HepG2 (cell line): ENCODE data around the gene U2AF1L4. TPM values are rescaled to one million over a fixed set of nuclear protein-coding genes. Genes with fewer than 3 reads are reported as not detected.
A peak's percentile ranks its signal among the peaks of the same experiment; 100 is the strongest.

Source experiments
- ADNP ChIP-seq: sonication (generic); formaldehyde crosslinking; IDR thresholded peaks from 2 replicates; pipeline ENCODE4 v1.4.0; 2020; ENCODE audit warnings: missing genetic modification reagents
- ARNT ChIP-seq: fragments of 450-650 bp; IDR thresholded peaks from 2 replicates; pipeline ENCODE4 v1.6.1; 2017
- DPF2 ChIP-seq: sonication (generic); formaldehyde crosslinking; IDR thresholded peaks from 2 replicates; pipeline ENCODE4 v1.4.0; 2020; ENCODE audit warnings: mild to moderate bottlenecking, low read depth, missing genetic modification reagents, borderline replicate concordance
- ERF ChIP-seq: IDR thresholded peaks from 2 replicates; pipeline ENCODE4 v1.6.1; 2018; ENCODE audit warnings: missing biosample characterization, missing genetic modification reagents
- GPN1 ChIP-seq: sonication (generic); formaldehyde crosslinking; IDR thresholded peaks from 2 replicates; pipeline ENCODE4 v1.5.1; 2020; ENCODE audit warnings: missing genetic modification reagents, borderline replicate concordance
- IKZF1 ChIP-seq: fragments of 450-650 bp; IDR thresholded peaks from 2 replicates; pipeline ENCODE4 v1.7.1; 2016
- NR2C2 ChIP-seq: sonication (generic); formaldehyde crosslinking; IDR thresholded peaks from 2 replicates; pipeline ENCODE4 v1.4.0; 2020; ENCODE audit warnings: missing genetic modification reagents, mild to moderate bottlenecking, moderate library complexity, borderline replicate concordance
- PCBP1 ChIP-seq: fragments of 200-400 bp; formaldehyde crosslinking; IDR thresholded peaks from 2 replicates; pipeline ENCODE4 v1.6.1; 2017; ENCODE audit warnings: mild to moderate bottlenecking, low read depth, low read length, borderline replicate concordance
- POLR2G ChIP-seq: fragments of 200-400 bp; formaldehyde crosslinking; IDR thresholded peaks from 2 replicates; pipeline ENCODE4 v1.6.1; 2018; ENCODE audit warnings: mild to moderate bottlenecking, low read depth, low read length, moderate library complexity
- PPARG ChIP-seq: conservative IDR thresholded peaks from 2 replicates; pipeline ENCODE4 v1.6.1; 2016; ENCODE audit warnings: missing biosample characterization, missing genetic modification reagents
- TIGD3 ChIP-seq: sonication (generic); formaldehyde crosslinking; IDR thresholded peaks from 2 replicates; pipeline ENCODE4 v1.5.1; 2020; ENCODE audit warnings: mild to moderate bottlenecking, missing genetic modification reagents, borderline replicate concordance
- ZNF101 ChIP-seq: sonication (generic); formaldehyde crosslinking; IDR thresholded peaks from 2 replicates; pipeline ENCODE4 v1.4.0; 2020; ENCODE audit warnings: mild to moderate bottlenecking, low read depth, missing genetic modification reagents, borderline replicate concordance
- ZNF619 ChIP-seq: sonication (generic); formaldehyde crosslinking; IDR thresholded peaks from 2 replicates; pipeline ENCODE4 v1.4.0; 2020; ENCODE audit warnings: mild to moderate bottlenecking, missing genetic modification reagents
- polyA plus RNA-seq, 8 experiments: library from polyadenylated mRNA; depleted of rRNA in 3 of 8; stranded (reverse) in 7 of 8; unstranded in 1 of 8; fragments of >200 nt; fragmentation: Illumina TruSeq in 4 of 8; extraction: Trizol in 4 of 8; gene quantifications; 2 replicates each; pipeline versions ENCODE4 v1.2.1 to v1.2.3, GENCODE V29; 2011 to 2016; ENCODE audit warnings: low read depth in 4 of 8, missing spikeins in 1 of 8, mixed read lengths in 1 of 8; ENCODE audit not compliant: insufficient read depth in 1 of 8
- total RNA-seq, 5 experiments: library from RNA; depleted of rRNA; stranded (reverse); fragments of >200 nt; fragmentation: Illumina TruSeq; extraction: Trizol; gene quantifications; 2 replicates each; pipeline ENCODE4 v1.2.3, GENCODE V29; 2016; ENCODE audit warnings: low read depth in 1 of 5
- TF ChIP-seq, protein P1 (sequence below): sonication (generic); formaldehyde crosslinking; IDR thresholded peaks from 2 replicates; pipeline ENCODE4 v1.5.0; 2020; ENCODE audit warnings: mild to moderate bottlenecking, missing genetic modification reagents, borderline replicate concordance
- TF ChIP-seq, protein P2 (sequence below): sonication (generic); formaldehyde crosslinking; IDR thresholded peaks from 2 replicates; pipeline ENCODE4 v1.5.0; 2020; ENCODE audit warnings: mild to moderate bottlenecking, missing genetic modification reagents, borderline replicate concordance
- TF ChIP-seq, protein P3 (sequence below): IDR thresholded peaks from 2 replicates; pipeline ENCODE4 v1.6.1; 2012; ENCODE audit warnings: low read depth, low read length, improper control_type of control experiment
- TF ChIP-seq, protein P4 (sequence below): sonication (generic); formaldehyde crosslinking; IDR thresholded peaks from 2 replicates; pipeline ENCODE4 v1.5.1; 2020; ENCODE audit warnings: missing genetic modification reagents, mild to moderate bottlenecking, borderline replicate concordance

The U2AF1L4 gene
- total and polyA plus RNA-seq, 2 of the 13 experiments (the other 11 are each of a cell fraction or from before 2014, with no cell fraction given) = 7.9 to 15.4 TPM

DNA sequence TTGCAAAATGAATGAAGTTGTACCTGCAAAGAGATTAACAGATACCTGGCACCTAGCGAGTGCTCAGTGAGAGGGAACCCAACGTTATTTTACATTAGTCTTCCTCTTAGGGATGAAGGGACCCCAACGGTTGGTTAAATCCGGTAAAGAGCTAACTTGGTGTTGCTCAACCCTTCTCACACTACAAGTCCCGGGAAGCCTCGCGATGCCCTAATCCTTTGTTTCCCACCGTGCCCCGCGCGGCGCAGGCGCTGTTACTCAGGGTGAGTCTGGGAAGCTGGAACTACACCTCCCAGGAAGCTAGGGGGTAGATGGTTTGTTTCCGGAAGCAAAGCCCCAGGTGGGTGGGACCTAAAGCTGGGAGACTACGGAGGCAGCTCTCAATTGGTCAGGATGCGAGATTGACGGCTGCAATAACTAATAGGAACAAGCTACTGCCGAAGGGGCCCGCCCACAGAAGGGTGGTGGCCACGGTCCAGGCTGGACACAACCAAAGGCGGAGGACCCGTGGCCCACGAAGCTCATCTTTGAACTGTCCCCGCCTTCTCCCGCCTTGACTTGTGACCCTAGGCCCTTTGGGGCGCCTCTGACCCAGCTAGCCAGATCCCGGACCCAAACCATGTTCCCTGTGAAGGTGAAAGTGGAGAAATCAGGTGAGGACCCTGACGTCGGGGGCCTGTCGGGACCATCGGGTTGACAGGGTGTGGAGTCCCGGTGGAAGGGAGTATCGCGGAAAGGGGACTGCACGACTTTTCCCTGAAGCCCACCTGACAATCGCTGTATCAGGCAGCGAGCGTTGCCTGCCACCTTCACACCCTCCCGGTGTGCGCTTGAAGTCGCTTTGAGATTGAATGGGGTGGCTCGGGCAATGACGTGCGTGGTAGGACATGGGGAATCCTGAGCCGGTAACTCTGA is 3.1 kb upstream of the U2AF1L4 start, which contains the start of gene LIN37 (continued):
- TF ChIP-seq, protein P1, sequence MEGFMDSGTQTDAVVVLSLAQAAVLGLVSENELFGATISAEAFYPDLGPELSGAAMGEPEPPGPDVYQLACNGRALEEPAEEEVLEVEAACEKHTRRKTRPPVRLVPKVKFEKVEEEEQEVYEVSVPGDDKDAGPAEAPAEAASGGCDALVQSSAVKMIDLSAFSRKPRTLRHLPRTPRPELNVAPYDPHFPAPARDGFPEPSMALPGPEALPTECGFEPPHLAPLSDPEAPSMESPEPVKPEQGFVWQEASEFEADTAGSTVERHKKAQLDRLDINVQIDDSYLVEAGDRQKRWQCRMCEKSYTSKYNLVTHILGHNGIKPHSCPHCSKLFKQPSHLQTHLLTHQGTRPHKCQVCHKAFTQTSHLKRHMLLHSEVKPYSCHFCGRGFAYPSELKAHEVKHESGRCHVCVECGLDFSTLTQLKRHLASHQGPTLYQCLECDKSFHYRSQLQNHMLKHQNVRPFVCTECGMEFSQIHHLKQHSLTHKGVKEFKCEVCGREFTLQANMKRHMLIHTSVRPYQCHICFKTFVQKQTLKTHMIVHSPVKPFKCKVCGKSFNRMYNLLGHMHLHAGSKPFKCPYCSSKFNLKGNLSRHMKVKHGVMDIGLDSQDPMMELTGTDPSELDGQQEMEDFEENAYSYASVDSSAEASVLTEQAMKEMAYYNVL (CRISPR knock-in tag) = no peak
- TF ChIP-seq, protein P2, sequence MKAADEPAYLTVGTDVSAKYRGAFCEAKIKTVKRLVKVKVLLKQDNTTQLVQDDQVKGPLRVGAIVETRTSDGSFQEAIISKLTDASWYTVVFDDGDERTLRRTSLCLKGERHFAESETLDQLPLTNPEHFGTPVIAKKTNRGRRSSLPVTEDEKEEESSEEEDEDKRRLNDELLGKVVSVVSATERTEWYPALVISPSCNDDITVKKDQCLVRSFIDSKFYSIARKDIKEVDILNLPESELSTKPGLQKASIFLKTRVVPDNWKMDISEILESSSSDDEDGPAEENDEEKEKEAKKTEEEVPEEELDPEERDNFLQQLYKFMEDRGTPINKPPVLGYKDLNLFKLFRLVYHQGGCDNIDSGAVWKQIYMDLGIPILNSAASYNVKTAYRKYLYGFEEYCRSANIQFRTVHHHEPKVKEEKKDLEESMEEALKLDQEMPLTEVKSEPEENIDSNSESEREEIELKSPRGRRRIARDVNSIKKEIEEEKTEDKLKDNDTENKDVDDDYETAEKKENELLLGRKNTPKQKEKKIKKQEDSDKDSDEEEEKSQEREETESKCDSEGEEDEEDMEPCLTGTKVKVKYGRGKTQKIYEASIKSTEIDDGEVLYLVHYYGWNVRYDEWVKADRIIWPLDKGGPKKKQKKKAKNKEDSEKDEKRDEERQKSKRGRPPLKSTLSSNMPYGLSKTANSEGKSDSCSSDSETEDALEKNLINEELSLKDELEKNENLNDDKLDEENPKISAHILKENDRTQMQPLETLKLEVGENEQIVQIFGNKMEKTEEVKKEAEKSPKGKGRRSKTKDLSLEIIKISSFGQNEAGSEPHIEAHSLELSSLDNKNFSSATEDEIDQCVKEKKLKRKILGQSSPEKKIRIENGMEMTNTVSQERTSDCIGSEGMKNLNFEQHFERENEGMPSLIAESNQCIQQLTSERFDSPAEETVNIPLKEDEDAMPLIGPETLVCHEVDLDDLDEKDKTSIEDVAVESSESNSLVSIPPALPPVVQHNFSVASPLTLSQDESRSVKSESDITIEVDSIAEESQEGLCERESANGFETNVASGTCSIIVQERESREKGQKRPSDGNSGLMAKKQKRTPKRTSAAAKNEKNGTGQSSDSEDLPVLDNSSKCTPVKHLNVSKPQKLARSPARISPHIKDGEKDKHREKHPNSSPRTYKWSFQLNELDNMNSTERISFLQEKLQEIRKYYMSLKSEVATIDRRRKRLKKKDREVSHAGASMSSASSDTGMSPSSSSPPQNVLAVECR (CRISPR knock-in tag) = peak; percentile 89
- no peak for TF ChIP-seq ADNP (CRISPR knock-in tag)
- no peak for TF ChIP-seq TIGD3 (CRISPR knock-in tag)
- no peak for TF ChIP-seq IKZF1
- TF ChIP-seq, protein P3, sequence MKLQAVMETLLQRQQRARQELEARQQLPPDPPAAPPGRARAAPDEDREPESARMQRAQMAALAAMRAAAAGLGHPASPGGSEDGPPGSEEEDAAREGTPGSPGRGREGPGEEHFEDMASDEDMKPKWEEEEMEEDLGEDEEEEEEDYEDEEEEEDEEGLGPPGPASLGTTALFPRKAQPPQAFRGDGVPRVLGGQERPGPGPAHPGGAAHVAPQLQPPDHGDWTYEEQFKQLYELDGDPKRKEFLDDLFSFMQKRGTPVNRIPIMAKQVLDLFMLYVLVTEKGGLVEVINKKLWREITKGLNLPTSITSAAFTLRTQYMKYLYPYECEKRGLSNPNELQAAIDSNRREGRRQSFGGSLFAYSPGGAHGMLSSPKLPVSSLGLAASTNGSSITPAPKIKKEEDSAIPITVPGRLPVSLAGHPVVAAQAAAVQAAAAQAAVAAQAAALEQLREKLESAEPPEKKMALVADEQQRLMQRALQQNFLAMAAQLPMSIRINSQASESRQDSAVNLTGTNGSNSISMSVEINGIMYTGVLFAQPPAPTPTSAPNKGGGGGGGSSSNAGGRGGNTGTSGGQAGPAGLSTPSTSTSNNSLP = no peak
- TF ChIP-seq PPARG (CRISPR knock-in tag) = no peak; the same call in 1 of the 2 replicates
- peak; percentile 64; the same call in 1 of the 2 replicates for TF ChIP-seq ERF (CRISPR knock-in tag)
- TF ChIP-seq GPN1 (CRISPR knock-in tag) = no peak
- TF ChIP-seq POLR2G = peak; percentile 84
- TF ChIP-seq, protein P4, sequence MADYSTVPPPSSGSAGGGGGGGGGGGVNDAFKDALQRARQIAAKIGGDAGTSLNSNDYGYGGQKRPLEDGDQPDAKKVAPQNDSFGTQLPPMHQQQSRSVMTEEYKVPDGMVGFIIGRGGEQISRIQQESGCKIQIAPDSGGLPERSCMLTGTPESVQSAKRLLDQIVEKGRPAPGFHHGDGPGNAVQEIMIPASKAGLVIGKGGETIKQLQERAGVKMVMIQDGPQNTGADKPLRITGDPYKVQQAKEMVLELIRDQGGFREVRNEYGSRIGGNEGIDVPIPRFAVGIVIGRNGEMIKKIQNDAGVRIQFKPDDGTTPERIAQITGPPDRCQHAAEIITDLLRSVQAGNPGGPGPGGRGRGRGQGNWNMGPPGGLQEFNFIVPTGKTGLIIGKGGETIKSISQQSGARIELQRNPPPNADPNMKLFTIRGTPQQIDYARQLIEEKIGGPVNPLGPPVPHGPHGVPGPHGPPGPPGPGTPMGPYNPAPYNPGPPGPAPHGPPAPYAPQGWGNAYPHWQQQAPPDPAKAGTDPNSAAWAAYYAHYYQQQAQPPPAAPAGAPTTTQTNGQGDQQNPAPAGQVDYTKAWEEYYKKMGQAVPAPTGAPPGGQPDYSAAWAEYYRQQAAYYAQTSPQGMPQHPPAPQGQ (CRISPR knock-in tag) = no peak
- TF ChIP-seq ZNF101 (CRISPR knock-in tag) = no peak
- no peak for TF ChIP-seq PCBP1
- TF ChIP-seq DPF2 (CRISPR knock-in tag) = no peak
- no peak for TF ChIP-seq ZNF619 (CRISPR knock-in tag)
- no peak for TF ChIP-seq ARNT
- peak; percentile 97 for TF ChIP-seq NR2C2 (CRISPR knock-in tag)
